ENCODE measurements around the gene HDAC4. TPM values are rescaled to one million over a fixed set of nuclear protein-coding genes. Genes with fewer than 3 reads are reported as not detected.

HDAC4 gene
- total and polyA plus RNA-seq, 2 experiments from 2014 or later, result 8.1 to 41.8 TPM

DNA sequence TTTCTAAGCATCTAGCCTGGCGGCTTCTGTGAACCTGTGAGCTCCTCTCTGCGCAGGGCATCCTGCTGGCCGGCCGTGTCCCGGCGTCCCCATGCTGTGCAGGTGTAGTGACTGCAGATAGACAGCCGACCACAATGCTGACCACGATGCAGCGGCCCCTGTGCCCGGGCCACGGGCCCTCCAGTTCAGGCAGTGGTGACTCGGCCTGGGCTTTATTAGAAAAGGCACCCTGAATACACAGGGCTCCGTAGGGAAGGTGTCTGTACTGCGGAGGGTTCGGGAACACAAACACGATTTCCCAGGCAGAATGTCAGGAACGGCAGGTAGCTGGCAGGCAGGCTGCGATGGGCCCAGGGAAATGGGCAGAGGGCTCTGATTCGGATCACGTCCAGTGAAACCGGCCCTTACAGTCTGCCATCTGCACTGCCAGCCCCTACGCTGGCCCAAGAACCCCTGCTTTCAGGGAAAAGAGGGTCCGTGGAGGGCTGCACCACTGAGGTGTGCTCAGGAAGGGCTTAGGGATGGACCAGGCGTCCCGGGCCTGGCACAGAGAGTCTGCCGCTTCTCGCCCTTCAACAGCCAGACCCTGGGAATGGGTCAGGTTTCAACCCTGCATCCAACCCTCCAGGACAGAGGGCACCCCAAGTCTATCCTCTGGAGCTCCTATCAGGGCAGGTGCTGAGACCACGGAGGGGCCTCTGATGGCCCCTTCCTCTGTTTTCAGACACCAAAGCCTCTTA is 196.5 kb downstream of the HDAC4 start (continued):
- TF ChIP-seq, protein P1, sequence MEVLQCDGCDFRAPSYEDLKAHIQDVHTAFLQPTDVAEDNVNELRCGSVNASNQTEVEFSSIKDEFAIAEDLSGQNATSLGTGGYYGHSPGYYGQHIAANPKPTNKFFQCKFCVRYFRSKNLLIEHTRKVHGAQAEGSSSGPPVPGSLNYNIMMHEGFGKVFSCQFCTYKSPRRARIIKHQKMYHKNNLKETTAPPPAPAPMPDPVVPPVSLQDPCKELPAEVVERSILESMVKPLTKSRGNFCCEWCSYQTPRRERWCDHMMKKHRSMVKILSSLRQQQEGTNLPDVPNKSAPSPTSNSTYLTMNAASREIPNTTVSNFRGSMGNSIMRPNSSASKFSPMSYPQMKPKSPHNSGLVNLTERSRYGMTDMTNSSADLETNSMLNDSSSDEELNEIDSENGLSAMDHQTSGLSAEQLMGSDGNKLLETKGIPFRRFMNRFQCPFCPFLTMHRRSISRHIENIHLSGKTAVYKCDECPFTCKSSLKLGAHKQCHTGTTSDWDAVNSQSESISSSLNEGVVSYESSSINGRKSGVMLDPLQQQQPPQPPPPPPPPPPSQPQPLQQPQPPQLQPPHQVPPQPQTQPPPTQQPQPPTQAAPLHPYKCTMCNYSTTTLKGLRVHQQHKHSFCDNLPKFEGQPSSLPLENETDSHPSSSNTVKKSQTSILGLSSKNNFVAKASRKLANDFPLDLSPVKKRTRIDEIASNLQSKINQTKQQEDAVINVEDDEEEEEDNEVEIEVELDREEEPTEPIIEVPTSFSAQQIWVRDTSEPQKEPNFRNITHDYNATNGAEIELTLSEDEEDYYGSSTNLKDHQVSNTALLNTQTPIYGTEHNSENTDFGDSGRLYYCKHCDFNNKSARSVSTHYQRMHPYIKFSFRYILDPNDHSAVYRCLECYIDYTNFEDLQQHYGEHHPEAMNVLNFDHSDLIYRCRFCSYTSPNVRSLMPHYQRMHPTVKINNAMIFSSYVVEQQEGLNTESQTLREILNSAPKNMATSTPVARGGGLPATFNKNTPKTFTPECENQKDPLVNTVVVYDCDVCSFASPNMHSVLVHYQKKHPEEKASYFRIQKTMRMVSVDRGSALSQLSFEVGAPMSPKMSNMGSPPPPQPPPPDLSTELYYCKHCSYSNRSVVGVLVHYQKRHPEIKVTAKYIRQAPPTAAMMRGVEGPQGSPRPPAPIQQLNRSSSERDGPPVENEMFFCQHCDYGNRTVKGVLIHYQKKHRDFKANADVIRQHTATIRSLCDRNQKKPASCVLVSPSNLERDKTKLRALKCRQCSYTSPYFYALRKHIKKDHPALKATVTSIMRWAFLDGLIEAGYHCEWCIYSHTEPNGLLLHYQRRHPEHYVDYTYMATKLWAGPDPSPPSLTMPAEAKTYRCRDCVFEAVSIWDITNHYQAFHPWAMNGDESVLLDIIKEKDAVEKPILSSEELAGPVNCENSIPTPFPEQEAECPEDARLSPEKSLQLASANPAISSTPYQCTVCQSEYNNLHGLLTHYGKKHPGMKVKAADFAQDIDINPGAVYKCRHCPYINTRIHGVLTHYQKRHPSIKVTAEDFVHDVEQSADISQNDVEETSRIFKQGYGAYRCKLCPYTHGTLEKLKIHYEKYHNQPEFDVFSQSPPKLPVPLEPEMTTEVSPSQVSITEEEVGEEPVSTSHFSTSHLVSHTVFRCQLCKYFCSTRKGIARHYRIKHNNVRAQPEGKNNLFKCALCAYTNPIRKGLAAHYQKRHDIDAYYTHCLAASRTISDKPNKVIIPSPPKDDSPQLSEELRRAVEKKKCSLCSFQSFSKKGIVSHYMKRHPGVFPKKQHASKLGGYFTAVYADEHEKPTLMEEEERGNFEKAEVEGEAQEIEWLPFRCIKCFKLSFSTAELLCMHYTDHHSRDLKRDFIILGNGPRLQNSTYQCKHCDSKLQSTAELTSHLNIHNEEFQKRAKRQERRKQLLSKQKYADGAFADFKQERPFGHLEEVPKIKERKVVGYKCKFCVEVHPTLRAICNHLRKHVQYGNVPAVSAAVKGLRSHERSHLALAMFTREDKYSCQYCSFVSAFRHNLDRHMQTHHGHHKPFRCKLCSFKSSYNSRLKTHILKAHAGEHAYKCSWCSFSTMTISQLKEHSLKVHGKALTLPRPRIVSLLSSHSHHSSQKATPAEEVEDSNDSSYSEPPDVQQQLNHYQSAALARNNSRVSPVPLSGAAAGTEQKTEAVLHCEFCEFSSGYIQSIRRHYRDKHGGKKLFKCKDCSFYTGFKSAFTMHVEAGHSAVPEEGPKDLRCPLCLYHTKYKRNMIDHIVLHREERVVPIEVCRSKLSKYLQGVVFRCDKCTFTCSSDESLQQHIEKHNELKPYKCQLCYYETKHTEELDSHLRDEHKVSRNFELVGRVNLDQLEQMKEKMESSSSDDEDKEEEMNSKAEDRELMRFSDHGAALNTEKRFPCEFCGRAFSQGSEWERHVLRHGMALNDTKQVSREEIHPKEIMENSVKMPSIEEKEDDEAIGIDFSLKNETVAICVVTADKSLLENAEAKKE (CRISPR knock-in tag; IDR thresholded peaks at IDR 0.05), result no peak
- TF ChIP-seq, protein P2, sequence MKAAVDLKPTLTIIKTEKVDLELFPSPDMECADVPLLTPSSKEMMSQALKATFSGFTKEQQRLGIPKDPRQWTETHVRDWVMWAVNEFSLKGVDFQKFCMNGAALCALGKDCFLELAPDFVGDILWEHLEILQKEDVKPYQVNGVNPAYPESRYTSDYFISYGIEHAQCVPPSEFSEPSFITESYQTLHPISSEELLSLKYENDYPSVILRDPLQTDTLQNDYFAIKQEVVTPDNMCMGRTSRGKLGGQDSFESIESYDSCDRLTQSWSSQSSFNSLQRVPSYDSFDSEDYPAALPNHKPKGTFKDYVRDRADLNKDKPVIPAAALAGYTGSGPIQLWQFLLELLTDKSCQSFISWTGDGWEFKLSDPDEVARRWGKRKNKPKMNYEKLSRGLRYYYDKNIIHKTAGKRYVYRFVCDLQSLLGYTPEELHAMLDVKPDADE (IDR thresholded peaks at IDR 0.05), result no peak
- TF ChIP-seq, protein P3, sequence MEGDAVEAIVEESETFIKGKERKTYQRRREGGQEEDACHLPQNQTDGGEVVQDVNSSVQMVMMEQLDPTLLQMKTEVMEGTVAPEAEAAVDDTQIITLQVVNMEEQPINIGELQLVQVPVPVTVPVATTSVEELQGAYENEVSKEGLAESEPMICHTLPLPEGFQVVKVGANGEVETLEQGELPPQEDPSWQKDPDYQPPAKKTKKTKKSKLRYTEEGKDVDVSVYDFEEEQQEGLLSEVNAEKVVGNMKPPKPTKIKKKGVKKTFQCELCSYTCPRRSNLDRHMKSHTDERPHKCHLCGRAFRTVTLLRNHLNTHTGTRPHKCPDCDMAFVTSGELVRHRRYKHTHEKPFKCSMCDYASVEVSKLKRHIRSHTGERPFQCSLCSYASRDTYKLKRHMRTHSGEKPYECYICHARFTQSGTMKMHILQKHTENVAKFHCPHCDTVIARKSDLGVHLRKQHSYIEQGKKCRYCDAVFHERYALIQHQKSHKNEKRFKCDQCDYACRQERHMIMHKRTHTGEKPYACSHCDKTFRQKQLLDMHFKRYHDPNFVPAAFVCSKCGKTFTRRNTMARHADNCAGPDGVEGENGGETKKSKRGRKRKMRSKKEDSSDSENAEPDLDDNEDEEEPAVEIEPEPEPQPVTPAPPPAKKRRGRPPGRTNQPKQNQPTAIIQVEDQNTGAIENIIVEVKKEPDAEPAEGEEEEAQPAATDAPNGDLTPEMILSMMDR (conservative IDR thresholded peaks at IDR 0.05; ENCODE audit: low read depth in 2 of 2), result no peak

DNA sequence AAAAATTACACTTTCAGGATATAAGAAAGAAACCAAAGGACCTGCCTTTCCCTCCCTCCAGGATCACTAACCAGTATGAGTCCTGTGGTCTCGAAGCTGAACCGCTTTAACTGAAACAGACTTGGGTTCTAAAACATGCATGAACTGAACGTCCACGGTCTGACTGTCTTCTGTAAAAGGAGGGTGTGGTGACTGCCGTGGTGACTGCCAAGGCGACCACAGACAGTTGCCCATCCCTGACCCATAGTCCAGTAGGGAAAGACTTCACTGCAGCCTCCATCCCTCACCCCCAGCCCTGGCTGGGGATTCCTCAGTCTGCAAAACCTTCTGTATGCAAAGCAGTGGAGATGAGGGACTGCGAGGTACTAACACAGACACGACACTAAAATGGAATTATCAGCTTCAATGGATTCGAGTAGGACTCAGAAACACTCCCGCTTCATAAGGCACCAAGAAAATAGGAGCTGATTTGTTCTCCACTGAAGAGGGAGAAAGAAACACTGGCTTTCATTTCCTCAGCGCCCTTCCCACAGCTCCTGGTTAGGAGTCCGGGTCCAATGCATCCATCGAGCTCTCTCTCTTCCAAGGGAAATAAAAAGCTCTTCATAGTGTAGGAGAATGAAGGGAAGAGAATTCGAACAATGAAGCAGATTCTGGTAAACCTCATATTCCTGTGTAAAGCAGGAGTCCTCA is 197.2 kb downstream of the HDAC4 start:
- no peak for ATAC-seq
- no peak for TF ChIP-seq CREB1 (CRISPR knock-in tag; IDR thresholded peaks at IDR 0.05; ENCODE audit: low read depth)
- TF ChIP-seq POLR2AphosphoS5 (IDR thresholded peaks at IDR 0.05; ENCODE audit: low read depth), result no peak
- TF ChIP-seq EZH2 (IDR thresholded peaks at IDR 0.05; ENCODE audit: low read depth, unreplicated experiment), result no peak

More for the DNA sequence above, 197.2 kb downstream of the HDAC4 start:
- peaks cover 2% of the 10 kb centered on the region for H3K27me3 Mint-ChIP-seq (ENCODE audit: insufficient read depth, low read depth, poor library complexity)
- Histone ChIP-seq H3K4me1 (ENCODE audit: insufficient read depth) (peaks cover 26% of the 10 kb centered on the region), H3F3A (replicated peaks; ENCODE audit: low read depth) (no peaks in the 10 kb centered on the region), H3K27me3 (ENCODE audit: insufficient read depth) (no peaks in the 10 kb centered on the region), H3K4me2 (no peak overlapping the region), H4K20me1 (replicated peaks; ENCODE audit: insufficient read depth) (peaks cover 16% of the 10 kb centered on the region), H3K36me3 (ENCODE audit: insufficient read depth) (no peaks in the 10 kb centered on the region), H3K4me3 (no peak overlapping the region), H3K9me2 (ENCODE audit: insufficient read depth) (no peaks in the 10 kb centered on the region), H3K27ac (ENCODE audit: low read depth) (no peak overlapping the region), H2AFZ (no peak overlapping the region), H3K79me2 (replicated peaks; ENCODE audit: insufficient read depth) (peaks cover 68% of the 10 kb centered on the region)
- H3K4me3 Mint-ChIP-seq, result no peak overlapping the region
- H3K4me1 Mint-ChIP-seq, result peaks cover 59% of the 10 kb centered on the region
- no peak for DNase-seq (ENCODE audit: low spot score)
- no peak overlapping the region for H3K27ac Mint-ChIP-seq
- H3K9me3 Mint-ChIP-seq, result no peaks in the 10 kb centered on the region
- peaks cover 3% of the 10 kb centered on the region; the same call in 1 of the 3 replicates for H3K36me3 Mint-ChIP-seq (ENCODE audit: low read depth)

All from GM23338 (cell line).